Panc1 (cell line): ENCODE measurements around the gene ZNF609.

ENCODE experiments used
- CTCF ChIP-seq: fragments of 450-650 bp; IDR thresholded peaks from 2 replicates; pipeline ENCODE4 v1.5.1; 2017; ENCODE audit warnings: mild to moderate bottlenecking
- REST ChIP-seq, 2 experiments: IDR thresholded peaks; 2 replicates each; pipeline ENCODE4 v1.6.1; 2011 to 2012; ENCODE audit warnings: low read depth in 2 of 2, control low read depth in 1 of 2, low read length in 1 of 2, mild to moderate bottlenecking in 1 of 2, moderate library complexity in 1 of 2; ENCODE audit not compliant: insufficient read depth in 1 of 2
- SIN3A ChIP-seq: IDR thresholded peaks from 2 replicates; pipeline ENCODE4 v1.6.1; 2012; ENCODE audit warnings: low read depth, mild to moderate bottlenecking, low read length, moderate library complexity, borderline replicate concordance; ENCODE audit not compliant: insufficient read depth

- TF ChIP-seq CTCF (no peak), SIN3A (no peak), REST (IDR thresholded peaks at IDR 0.05; ENCODE audit: insufficient read depth in 1 of 2, low read depth in 2 of 2, low read length in 1 of 2) (no peak)
Observed at GRCh38 chr15:64524778-64525177, 64.4 kb downstream of the ZNF609 start.
